Measurements from ENCODE around the gene TPSAB1.

Gene TPSAB1

DNA sequence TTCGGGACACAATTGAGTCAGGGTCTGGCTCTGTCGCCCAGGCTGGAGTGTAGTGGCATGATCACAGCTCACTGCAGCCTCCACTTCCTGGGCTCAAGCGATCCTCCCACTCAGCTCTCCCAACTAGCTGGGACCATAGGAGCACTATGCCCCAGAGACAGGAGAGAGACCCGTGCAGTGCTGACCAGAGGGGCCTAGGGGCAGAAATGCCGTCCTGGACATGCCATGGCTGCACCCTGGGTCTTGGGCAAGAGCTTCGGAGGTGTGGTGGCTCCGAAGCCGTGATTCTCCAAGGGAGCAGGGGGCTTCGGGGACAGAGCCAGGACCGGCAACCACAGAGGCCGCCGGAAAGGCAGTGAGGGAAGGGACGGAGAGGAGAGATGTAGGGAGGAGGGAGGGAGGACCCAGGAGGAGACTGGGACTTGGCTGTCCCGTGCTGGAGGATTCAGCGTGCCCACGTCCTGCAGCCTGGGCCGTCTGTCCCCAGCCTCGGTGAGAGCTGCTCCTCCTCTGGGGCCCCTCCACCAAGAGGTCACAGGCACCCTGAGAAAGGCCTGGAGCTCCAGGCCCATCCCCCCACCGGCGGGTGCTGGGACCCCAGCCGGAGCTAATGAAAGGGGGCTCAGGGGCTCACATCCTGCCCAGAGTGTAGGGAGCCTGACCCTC lies 37.2 kb downstream of the TPSAB1 start:
- H3K9me3 ChIP-seq (replicated peaks; ENCODE audit: low read length) = no peaks in the 10 kb centered on the region
- H3K4me2 ChIP-seq (ENCODE audit: low read length) = no peak overlapping the region
- no peak overlapping the region for H3K4me3 ChIP-seq (ENCODE audit: low read length)
- H3K27me3 ChIP-seq (ENCODE audit: control insufficient read depth, insufficient read depth, low read length) = peaks cover 32% of the 10 kb centered on the region
- H3K36me3 ChIP-seq (ENCODE audit: insufficient read depth, low read length) = no peaks in the 10 kb centered on the region
- H3K4me1 ChIP-seq (ENCODE audit: control insufficient read depth, insufficient read depth, low read length) = no peaks in the 10 kb centered on the region
- no peak overlapping the region for H3K9ac ChIP-seq (ENCODE audit: low read depth, low read length)

DNA sequence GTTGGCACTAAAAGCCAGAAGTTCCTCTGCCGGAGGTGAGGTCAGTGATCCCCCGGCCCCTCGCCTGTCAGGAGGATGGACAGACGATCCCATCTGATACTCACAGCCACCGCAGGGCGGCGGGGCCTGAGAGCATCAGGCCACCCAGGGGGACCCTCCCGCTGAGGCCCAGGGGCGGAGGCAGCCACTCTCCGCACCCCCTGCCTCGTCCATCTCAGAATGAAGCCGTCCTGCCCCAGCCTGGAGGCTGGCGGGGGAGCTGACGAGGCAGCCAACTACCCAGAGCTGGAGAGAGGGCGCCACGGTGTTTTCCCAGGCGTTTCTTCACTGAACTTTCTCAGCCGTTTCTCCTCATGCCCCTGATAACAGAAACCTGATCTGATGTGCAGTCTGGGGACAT lies 38.0 kb downstream of the TPSAB1 start:
- Histone ChIP-seq H3K4me1 (ENCODE audit: control insufficient read depth, insufficient read depth, low read length) (no peaks in the 10 kb centered on the region), H3K4me2 (ENCODE audit: low read length) (no peak overlapping the region), H3K4me3 (ENCODE audit: low read length) (no peak overlapping the region), H3K36me3 (ENCODE audit: insufficient read depth, low read length) (no peaks in the 10 kb centered on the region), H3K9ac (ENCODE audit: low read depth, low read length) (no peak overlapping the region), H3K27me3 (ENCODE audit: control insufficient read depth, insufficient read depth, low read length) (peaks cover 31% of the 10 kb centered on the region), H3K9me3 (replicated peaks; ENCODE audit: low read length) (no peaks in the 10 kb centered on the region)

DNA sequence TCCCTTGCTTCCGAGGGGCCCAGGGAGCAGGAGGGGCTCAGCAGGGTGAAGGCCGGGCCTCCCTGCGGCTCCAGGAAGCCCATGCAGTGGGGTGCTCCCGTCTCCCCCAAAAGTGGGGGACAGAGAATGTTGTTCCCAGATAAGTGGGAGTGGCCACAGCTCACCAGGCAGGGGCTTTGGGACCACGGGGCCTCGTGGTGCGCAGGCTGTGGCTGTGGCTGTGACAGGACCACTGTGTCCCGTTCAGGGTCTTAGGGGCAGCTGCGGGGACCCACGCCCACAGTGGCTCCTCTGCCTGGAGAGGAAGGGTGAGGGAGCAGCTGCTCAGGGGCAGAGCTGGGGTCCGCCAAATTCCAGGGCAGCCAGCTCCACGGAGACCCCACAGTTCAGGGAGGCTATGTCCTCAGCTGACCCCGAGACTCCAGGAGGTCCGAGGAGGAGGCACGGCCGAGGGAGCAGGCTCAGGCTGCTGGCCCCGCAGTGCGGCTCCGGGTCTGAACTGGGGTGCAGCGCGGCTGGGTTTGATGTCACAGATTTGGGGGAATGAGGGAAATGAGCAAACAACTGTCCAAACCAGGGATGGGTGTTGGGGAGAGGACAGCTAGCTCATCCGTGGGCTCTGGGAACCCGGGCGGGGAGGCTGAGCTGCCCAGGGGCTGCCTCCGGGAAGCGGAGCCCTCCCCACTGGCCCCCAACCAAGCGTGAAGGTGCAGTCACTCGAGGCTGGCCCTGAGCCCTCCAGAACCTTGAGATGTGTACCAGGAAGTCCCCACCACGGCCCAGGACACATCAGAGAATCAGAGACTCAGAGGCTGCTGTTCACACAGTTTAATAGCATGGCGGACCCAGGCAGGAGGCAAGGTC lies 38.8 kb downstream of the TPSAB1 start:
- Histone ChIP-seq H3K27me3 (ENCODE audit: control insufficient read depth, insufficient read depth, low read length) (peaks cover 32% of the 10 kb centered on the region), H3K36me3 (ENCODE audit: insufficient read depth, low read length) (no peaks in the 10 kb centered on the region), H3K4me3 (ENCODE audit: low read length) (no peak overlapping the region)

DNA sequence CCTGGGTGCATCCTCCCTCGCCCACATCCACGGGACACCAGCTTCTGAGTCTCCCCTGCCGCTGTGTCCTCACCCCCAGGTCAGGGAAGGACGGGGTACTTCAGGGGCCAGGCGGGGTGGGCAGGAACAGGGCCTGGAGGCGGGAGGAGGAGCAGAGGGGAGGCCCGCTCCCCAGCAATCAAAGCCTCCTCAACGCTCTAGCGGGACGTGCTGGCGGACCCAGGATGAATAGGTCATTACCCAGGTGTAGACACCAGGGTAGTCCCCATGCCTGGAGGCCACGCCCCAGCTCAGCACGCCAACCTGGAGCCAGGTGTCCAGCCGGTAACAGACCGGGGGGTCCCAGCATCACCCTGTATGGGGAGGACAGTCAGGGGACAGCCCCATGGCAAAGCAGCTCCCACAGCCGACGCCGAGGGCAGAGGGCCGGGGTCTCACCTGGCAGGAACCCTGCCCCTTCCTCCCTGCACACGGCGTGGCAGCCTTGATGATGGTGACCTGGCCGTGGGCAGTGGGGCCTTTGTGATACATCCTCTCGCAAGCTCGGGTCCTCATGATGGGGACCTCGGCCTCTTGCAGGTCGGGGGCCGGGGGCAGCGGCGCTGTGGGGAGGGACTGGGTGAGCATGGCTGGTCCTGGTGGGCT lies 39.6 kb downstream of the TPSAB1 start:
- H3K9ac ChIP-seq (ENCODE audit: low read depth, low read length) = no peak overlapping the region
- no peaks in the 10 kb centered on the region for H3K9me3 ChIP-seq (replicated peaks; ENCODE audit: low read length)
- no peaks in the 10 kb centered on the region for H3K4me1 ChIP-seq (ENCODE audit: control insufficient read depth, insufficient read depth, low read length)
- no peak overlapping the region for H3K4me3 ChIP-seq (ENCODE audit: low read length)
- H3K36me3 ChIP-seq (ENCODE audit: insufficient read depth, low read length) = no peaks in the 10 kb centered on the region
- peaks cover 34% of the 10 kb centered on the region for H3K27me3 ChIP-seq (ENCODE audit: control insufficient read depth, insufficient read depth, low read length)
- H3K4me2 ChIP-seq (ENCODE audit: low read length) = no peak overlapping the region

More for the DNA sequence above, 38.8 kb downstream of the TPSAB1 start:
- Histone ChIP-seq H3K9ac (ENCODE audit: low read depth, low read length) (no peak overlapping the region), H3K4me2 (ENCODE audit: low read length) (no peak overlapping the region), H3K9me3 (replicated peaks; ENCODE audit: low read length) (no peaks in the 10 kb centered on the region), H3K4me1 (ENCODE audit: control insufficient read depth, insufficient read depth, low read length) (no peaks in the 10 kb centered on the region)

DNA sequence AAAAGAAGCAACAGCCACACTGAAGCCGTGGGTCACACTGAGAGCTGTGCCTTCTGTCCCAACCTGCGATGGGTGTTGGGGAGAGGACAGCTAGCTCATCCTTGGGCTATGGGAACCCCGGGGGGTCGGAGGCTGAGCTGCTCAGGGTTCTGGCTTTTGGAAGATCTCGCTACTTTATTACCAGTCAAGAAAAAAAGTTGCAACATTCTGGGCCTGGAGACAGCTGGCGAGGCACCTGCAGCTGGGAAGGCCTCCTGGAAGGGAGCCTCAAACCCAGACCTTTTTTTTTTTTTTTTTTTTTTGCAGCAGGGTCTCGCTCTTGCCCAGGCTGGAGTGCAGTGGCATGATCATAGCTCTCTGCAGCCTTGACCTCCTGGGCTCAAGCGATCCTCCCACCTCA lies 40.3 kb downstream of the TPSAB1 start:
- no peak overlapping the region for H3K9ac ChIP-seq (ENCODE audit: low read depth, low read length)
- peaks cover 30% of the 10 kb centered on the region for H3K27me3 ChIP-seq (ENCODE audit: control insufficient read depth, insufficient read depth, low read length)
- H3K4me1 ChIP-seq (ENCODE audit: control insufficient read depth, insufficient read depth, low read length) = no peaks in the 10 kb centered on the region
- H3K9me3 ChIP-seq (replicated peaks; ENCODE audit: low read length) = no peaks in the 10 kb centered on the region
- H3K4me2 ChIP-seq (ENCODE audit: low read length) = no peak overlapping the region
- no peaks in the 10 kb centered on the region for H3K36me3 ChIP-seq (ENCODE audit: insufficient read depth, low read length)
- H3K4me3 ChIP-seq (ENCODE audit: low read length) = no peak overlapping the region

DNA sequence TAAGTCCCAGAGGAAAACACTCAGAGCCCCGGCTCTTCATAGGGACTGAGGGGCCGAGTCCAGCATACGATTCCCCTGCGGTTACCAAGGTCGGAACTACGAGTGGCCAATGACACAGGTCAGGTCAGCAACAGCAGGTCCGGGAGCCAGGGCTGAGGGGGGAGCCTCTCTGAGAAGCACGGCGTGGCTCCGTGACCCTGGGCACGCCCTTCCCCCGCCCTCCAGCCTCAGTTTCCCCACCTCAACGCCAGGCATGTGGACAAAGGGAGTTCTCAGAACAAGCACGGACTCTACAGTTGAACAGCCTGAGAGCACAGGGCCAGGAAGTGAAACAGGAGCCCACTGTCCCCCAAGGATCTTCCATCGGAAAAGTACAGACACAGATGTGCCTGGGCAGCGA lies 41.0 kb downstream of the TPSAB1 start:
- Histone ChIP-seq H3K36me3 (ENCODE audit: insufficient read depth, low read length) (no peaks in the 10 kb centered on the region), H3K9me3 (replicated peaks; ENCODE audit: low read length) (no peaks in the 10 kb centered on the region), H3K4me1 (ENCODE audit: control insufficient read depth, insufficient read depth, low read length) (no peaks in the 10 kb centered on the region), H3K27me3 (ENCODE audit: control insufficient read depth, insufficient read depth, low read length) (peaks cover 33% of the 10 kb centered on the region), H3K4me3 (ENCODE audit: low read length) (no peak overlapping the region), H3K4me2 (ENCODE audit: low read length) (no peak overlapping the region), H3K9ac (ENCODE audit: low read depth, low read length) (no peak overlapping the region)

DNA sequence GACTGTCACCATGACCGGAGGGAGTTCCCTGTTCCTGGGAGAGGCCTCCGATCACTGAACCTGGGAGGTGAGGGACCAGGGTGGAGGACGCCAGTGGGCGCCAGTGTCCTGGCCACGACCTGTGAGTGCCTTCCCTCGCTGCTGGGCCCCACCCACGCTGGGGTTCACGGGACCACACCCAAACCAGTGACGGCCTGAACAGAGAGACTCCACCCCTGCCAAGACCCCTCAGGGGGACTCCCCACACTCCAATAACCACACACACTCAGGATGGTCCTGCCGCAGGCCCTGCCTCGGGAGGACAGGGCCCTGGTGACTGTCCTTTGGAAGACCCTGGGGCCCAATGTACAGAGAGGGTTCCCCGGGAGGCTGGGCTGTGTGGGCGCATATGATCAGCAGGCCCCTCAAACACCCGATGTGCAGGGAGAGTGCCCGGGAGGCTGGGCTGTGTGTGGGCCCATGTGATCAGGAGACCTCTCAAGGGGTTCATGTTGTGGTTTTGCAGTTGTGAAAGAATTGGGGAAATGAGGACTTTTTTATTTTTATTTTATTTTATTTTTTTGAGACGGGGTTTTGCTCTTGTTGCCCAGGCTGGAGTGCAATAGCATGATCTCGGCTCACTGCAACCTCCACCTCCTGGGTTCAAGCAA lies 41.9 kb downstream of the TPSAB1 start:
- Histone ChIP-seq H3K9ac (ENCODE audit: low read depth, low read length) (no peak overlapping the region), H3K4me2 (ENCODE audit: low read length) (no peak overlapping the region), H3K27me3 (ENCODE audit: control insufficient read depth, insufficient read depth, low read length) (peaks cover 37% of the 10 kb centered on the region), H3K9me3 (replicated peaks; ENCODE audit: low read length) (no peaks in the 10 kb centered on the region), H3K36me3 (ENCODE audit: insufficient read depth, low read length) (no peaks in the 10 kb centered on the region), H3K4me1 (ENCODE audit: control insufficient read depth, insufficient read depth, low read length) (no peaks in the 10 kb centered on the region), H3K4me3 (ENCODE audit: low read length) (no peak overlapping the region)

DNA sequence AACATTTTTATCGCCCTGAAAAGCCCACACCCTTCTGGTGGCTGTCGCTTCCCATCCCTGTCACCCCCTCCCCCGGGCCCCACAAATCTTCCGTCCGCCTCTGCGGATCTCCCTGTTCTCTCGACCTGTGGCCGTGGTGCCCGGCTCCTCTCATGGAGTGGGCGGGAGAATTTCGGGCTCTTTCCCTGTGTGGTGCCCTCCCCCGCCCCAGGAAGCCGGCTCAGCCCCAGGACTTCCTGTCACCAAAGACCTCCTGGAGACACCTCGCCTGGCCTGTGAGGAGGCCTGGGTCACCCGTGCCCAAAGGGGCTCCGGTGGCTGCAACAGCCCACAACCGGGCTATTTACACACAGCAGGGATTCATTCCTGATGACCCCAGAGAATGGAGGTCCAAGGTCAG lies 42.8 kb downstream of the TPSAB1 start:
- Histone ChIP-seq H3K4me1 (ENCODE audit: control insufficient read depth, insufficient read depth, low read length) (no peaks in the 10 kb centered on the region), H3K9ac (ENCODE audit: low read depth, low read length) (no peak overlapping the region), H3K36me3 (ENCODE audit: insufficient read depth, low read length) (no peaks in the 10 kb centered on the region), H3K9me3 (replicated peaks; ENCODE audit: low read length) (no peaks in the 10 kb centered on the region), H3K4me3 (ENCODE audit: low read length) (no peak overlapping the region), H3K4me2 (ENCODE audit: low read length) (no peak overlapping the region), H3K27me3 (ENCODE audit: control insufficient read depth, insufficient read depth, low read length) (peaks cover 46% of the 10 kb centered on the region)

DNA sequence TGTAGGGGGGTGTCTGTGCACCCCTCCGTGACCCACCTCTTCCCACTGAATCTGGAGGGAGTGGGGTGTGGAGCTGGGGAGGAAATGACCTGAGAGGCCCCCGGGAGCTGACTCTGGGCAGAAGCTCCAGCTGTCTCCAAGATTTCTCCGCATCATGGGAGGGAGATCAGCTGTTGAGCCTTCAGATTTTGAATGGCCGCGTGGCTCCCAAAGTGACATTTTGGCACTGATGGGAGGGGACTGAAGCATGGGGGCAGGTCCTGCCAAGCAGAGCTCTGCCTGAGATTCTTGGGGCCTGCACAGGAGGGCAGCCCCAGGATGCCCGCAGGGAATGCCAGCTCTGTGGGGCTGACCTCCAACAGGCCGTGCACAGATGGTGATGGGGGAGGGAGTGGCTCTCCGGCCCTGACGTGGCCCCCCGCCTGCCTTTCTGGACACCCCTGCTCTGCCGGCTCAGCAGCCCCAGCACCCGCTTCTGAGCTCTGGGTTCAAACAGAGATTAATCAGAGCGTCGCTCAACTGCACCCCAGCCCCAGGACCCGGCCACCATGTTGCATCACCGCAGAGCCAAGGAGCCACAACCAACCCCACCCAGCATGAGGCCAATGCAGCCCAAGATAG lies 43.6 kb downstream of the TPSAB1 start:
- Histone ChIP-seq H3K9me3 (replicated peaks; ENCODE audit: low read length) (no peaks in the 10 kb centered on the region), H3K36me3 (ENCODE audit: insufficient read depth, low read length) (no peaks in the 10 kb centered on the region), H3K4me3 (ENCODE audit: low read length) (no peak overlapping the region), H3K4me1 (ENCODE audit: control insufficient read depth, insufficient read depth, low read length) (no peaks in the 10 kb centered on the region), H3K4me2 (ENCODE audit: low read length) (no peak overlapping the region), H3K9ac (ENCODE audit: low read depth, low read length) (no peak overlapping the region), H3K27me3 (ENCODE audit: control insufficient read depth, insufficient read depth, low read length) (peaks cover 54% of the 10 kb centered on the region)

DNA sequence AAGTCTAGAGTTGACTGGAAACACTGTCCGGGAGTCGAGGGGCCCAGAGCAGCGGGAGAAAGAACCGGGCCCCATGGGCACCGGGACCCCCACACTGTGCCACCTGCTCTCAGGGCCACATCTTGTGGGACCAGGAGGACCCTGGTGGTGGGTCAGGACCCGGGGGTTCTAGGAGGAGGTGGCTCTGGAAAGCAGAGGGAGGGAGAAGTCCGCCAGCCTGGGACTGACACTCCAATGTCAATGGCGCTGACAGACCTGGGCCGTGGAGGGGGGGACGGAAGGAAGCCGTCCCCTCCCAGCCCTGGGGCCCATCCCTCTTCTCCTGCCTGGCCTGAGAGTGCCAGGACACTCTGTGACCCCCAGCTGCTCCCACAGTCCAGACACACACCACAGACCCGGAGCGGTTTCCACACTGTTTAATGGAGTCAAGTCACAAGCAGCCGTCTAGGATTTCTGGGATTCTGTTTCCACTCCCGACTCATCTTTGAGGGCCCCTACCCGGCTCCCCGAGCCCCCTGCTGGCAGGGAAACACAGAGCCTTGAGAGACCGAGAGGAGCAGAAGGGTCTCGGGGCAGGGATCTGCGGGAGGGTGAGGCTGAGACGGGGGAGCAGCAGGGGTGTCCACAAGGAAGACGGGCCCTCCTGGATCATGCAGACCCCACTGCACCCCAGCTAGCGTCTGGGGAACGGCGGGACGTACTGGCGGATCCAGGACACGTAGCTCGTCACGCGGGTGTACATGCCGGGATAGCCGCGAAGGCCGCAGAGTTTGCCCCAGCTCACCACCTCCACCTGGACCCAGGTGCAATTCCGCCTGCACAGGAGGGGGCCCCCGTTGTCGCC lies 45.4 kb downstream of the TPSAB1 start:
- Histone ChIP-seq H3K9me3 (replicated peaks; ENCODE audit: low read length) (no peaks in the 10 kb centered on the region), H3K36me3 (ENCODE audit: insufficient read depth, low read length) (no peaks in the 10 kb centered on the region), H3K4me1 (ENCODE audit: control insufficient read depth, insufficient read depth, low read length) (no peaks in the 10 kb centered on the region), H3K9ac (ENCODE audit: low read depth, low read length) (no peak overlapping the region), H3K4me2 (ENCODE audit: low read length) (no peak overlapping the region), H3K27me3 (ENCODE audit: control insufficient read depth, insufficient read depth, low read length) (peaks cover 65% of the 10 kb centered on the region), H3K4me3 (ENCODE audit: low read length) (no peak overlapping the region)

Measured in skeletal muscle satellite cell (primary cell).